Measurements from ENCODE around the gene DNAH1.

The DNAH1 gene

DNA sequence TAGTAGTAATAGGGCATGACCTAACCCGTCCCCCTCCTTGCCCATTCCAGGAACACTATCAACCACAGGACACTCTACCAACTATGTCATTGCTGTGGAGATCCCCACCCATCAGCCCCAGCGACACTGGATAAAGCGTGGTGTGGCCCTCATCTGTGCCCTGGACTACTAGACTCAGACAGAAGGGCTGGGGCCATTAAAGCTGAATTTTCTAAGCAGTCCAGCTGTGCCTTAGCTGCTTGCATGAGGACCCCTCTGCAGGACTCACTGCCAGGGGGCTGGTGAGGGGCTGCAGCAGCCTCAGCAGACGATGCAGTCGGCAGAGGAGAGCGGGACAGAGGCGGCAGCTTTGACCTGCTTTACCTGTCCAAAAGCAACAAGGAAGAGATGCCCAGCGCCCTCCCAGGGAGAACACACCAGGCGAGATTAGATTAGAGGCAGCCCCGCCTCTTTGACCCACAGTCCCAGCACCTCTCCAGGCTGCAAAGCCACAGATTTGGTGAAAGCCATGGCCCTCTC lies 84.2 kb downstream of the DNAH1 start:
- no peak for TF ChIP-seq CTCF (IDR thresholded peaks at IDR 0.05; ENCODE audit: control insufficient read depth, insufficient read depth, low read depth, low read length, missing control alignments)
- DNase-seq (ENCODE audit: low read depth) = no peak
- H3K4me3 ChIP-seq (ENCODE audit: control insufficient read depth, low read depth, low read length) = no peak overlapping the region

GRCh38 chr3:52401021-52401420 lies 84.9 kb downstream of the DNAH1 start:
- no peak overlapping the region for H3K4me3 ChIP-seq (ENCODE audit: control insufficient read depth, low read depth, low read length)
- no peak for DNase-seq (ENCODE audit: low read depth)
- TF ChIP-seq CTCF (IDR thresholded peaks at IDR 0.05; ENCODE audit: control insufficient read depth, insufficient read depth, low read depth, low read length, missing control alignments) = no peak

GRCh38 chr3:52401551-52401950 lies 85.4 kb downstream of the DNAH1 start:
- DNase-seq (ENCODE audit: low read depth) = no peak
- TF ChIP-seq CTCF (IDR thresholded peaks at IDR 0.05; ENCODE audit: control insufficient read depth, insufficient read depth, low read depth, low read length, missing control alignments) = no peak
- H3K4me3 ChIP-seq (ENCODE audit: control insufficient read depth, low read depth, low read length) = no peak overlapping the region

DNA sequence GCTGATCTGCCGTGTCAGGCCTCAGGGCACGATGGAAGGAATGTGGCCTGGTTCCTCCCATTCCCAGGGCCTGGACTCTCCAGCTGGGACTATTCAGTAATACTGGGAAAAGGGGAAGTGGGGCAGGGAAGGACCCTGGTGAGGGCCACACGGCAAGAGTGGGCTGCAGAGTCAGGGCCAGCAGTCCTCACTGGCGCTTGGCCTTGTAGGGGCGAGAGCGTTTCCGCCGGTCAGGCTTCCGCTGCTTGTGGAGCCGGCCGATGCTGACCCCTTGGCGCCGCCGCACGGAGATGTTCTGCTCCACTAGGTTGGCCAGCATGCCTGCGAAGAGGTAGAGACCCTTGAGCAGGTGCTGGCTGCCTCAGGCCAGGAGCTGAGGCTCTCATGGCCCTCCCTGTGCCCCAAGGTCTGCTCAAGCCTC lies 86.0 kb downstream of the DNAH1 start:
- no peak overlapping the region for H3K4me3 ChIP-seq (ENCODE audit: control insufficient read depth, low read depth, low read length)
- no peak for TF ChIP-seq CTCF (IDR thresholded peaks at IDR 0.05; ENCODE audit: control insufficient read depth, insufficient read depth, low read depth, low read length, missing control alignments)
- DNase-seq (ENCODE audit: low read depth) = no peak

DNA sequence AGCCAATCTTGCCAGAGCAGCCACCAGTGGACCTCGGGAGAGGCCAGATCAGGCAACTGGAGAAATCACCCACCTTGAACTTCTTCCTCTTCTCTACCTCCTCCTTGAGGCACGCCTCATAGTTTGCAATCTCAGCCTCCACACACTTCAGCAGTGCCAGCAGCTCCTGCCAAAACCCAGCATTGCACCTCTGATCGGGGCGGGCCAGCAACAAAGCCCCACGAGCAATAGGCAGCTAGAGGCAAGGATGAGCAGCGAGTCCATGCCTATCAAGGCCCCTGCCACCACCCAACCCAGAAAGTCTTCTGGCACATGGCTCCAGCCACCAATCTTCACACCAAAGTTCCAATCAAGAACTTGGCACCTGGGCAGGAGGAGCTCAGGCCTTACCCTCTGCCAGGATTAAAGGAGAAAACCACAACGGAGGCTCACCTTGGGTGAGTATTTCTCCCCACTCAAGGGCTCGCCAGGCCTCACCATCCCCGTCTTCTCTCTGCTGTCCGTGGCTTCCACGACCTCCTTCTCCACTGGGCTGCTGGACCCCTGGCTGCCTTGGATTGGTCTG lies 86.7 kb downstream of the DNAH1 start:
- DNase-seq (ENCODE audit: low read depth) = no peak
- no peak for TF ChIP-seq CTCF (IDR thresholded peaks at IDR 0.05; ENCODE audit: control insufficient read depth, insufficient read depth, low read depth, low read length, missing control alignments)
- H3K4me3 ChIP-seq (ENCODE audit: control insufficient read depth, low read depth, low read length) = no peak overlapping the region

DNA sequence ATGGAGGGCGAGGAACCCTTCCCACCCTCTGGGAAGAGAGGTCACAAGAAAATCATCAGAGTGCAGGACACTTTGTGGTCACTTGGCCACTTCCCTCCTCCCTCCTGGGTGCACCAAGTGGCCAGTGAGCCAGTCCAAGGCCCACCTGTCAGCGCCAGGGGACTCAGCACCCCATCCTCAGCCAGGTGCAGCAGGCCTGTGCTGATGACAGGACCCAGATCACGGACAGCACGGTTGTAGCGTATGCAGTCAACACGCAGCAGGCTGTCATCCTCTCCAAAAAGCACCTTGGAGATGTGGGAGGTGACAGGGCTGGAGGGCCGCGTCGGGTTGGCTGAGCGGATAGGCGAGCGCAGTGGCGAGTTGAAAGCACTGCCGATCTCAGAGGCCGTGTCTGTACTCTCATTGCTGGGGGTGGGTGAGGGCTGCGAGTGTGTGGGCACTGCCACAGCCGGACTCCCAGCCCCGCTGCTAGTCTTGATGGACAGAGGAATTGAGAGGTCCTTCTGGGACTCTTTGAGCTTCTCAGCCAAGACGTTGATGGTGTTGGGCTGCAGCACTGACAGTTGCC lies 87.2 kb downstream of the DNAH1 start:
- TF ChIP-seq CTCF (IDR thresholded peaks at IDR 0.05; ENCODE audit: control insufficient read depth, insufficient read depth, low read depth, low read length, missing control alignments) = no peak

More for the DNA sequence above, 87.2 kb downstream of the DNAH1 start:
- no peak for DNase-seq (ENCODE audit: low read depth)
- no peak overlapping the region for H3K4me3 ChIP-seq (ENCODE audit: control insufficient read depth, low read depth, low read length)
